ENCODE data around the gene POLR1A. TPM values are rescaled to one million over a fixed set of nuclear protein-coding genes. Genes with fewer than 3 reads are reported as not detected.

Gene POLR1A
- total and polyA plus RNA-seq, 2 donors (not counting 1 experiment from before 2014, with no cell fraction given) = 3.4 to 36.8 TPM

- Histone ChIP-seq H3K27ac (ENCODE audit: low read length in 2 of 2) (no peak overlapping the region), H3K4me2 (replicated peaks; ENCODE audit: low read depth, low read length, poor library complexity, severe bottlenecking) (no peak overlapping the region), H2AFZ (ENCODE audit: insufficient read depth, low read depth, low read length, poor library complexity, severe bottlenecking) (no peak overlapping the region), H3K9me3 (ENCODE audit: control extremely low read depth in 1 of 3, control insufficient read depth in 2 of 3, insufficient read depth in 1 of 3, low read length in 2 of 3) (no peaks in the 10 kb centered on the region), H3K27me3 (replicated peaks in 1 of 4; ENCODE audit: control extremely low read depth in 1 of 4, control insufficient read depth in 3 of 4, insufficient read depth in 4 of 4, low read length in 3 of 4) (no peaks in the 10 kb centered on the region), H3K4me3 (ENCODE audit: control extremely low read depth in 1 of 5, extremely low read depth in 1 of 5, insufficient read depth in 1 of 5, low read depth in 2 of 5, low read length in 4 of 5) (no peak overlapping the region), H3K36me3 (replicated peaks in 1 of 2; ENCODE audit: control extremely low read depth in 1 of 2, control insufficient read depth in 1 of 2, extremely low read depth in 1 of 2, insufficient read depth in 2 of 2, low read length in 1 of 2) (peaks cover 10 to 25% of the 10 kb centered on the region in 2 experiments), H3K9ac (ENCODE audit: low read length) (no peak overlapping the region), H4K20me1 (ENCODE audit: control insufficient read depth, insufficient read depth, low read length, poor library complexity, severe bottlenecking) (no peaks in the 10 kb centered on the region), H3K4me1 (ENCODE audit: control insufficient read depth in 2 of 2, insufficient read depth in 2 of 2, low read length in 2 of 2) (peaks cover 14 to 16% of the 10 kb centered on the region in 2 donors), H3K79me2 (ENCODE audit: control insufficient read depth, insufficient read depth, low read length) (peaks cover 71% of the 10 kb centered on the region)
- ChIA-PET POLR2A (no interaction called here), CTCF (no interaction called here)
- DNase-seq (no peak), ATAC-seq (ENCODE audit: low read depth) (no peak)
- TF ChIP-seq CTCF (IDR thresholded peaks at IDR 0.05) (no peak), EZH2 (IDR thresholded peaks at IDR 0.05; ENCODE audit: borderline replicate concordance, insufficient read depth, low read depth, low read length, poor library complexity, severe bottlenecking) (no peak)
- Mint-ChIP-seq H3K27ac (no peak overlapping the region), H3K4me1 (peaks cover 37% of the 10 kb centered on the region), H3K4me3 (no peak overlapping the region), H3K27me3 (no peaks in the 10 kb centered on the region), H3K9me3 (ENCODE audit: insufficient read depth) (no peaks in the 10 kb centered on the region)
- intact Hi-C loops (cut with micrococcal nuclease) = loop anchor here (10.0 kb wide), 1 partner anchor 487 kb away; the partner anchor contains the start of genes C2orf68 and USP39
Measured at GRCh38 chr2:86102157-86102556, 3.5 kb downstream of the POLR1A start.

- intact Hi-C loops (cut with micrococcal nuclease) = no loop called here
- no peak overlapping the region for H3K27ac Mint-ChIP-seq
Measured at GRCh38 chr2:86097913-86098312, 7.8 kb downstream of the POLR1A start.

More at GRCh38 chr2:86097913-86098312, 7.8 kb downstream of the POLR1A start:
- Mint-ChIP-seq H3K9me3 (ENCODE audit: insufficient read depth) (no peaks in the 10 kb centered on the region), H3K4me1 (peaks cover 3% of the 10 kb centered on the region), H3K4me3 (no peak overlapping the region), H3K27me3 (no peaks in the 10 kb centered on the region)
- Histone ChIP-seq H3K4me2 (replicated peaks; ENCODE audit: low read depth, low read length, poor library complexity, severe bottlenecking) (no peak overlapping the region), H3K9me3 (ENCODE audit: control extremely low read depth in 1 of 3, control insufficient read depth in 2 of 3, insufficient read depth in 1 of 3, low read length in 2 of 3) (no peaks in the 10 kb centered on the region), H3K27me3 (replicated peaks in 1 of 4; ENCODE audit: control extremely low read depth in 1 of 4, control insufficient read depth in 3 of 4, insufficient read depth in 4 of 4, low read length in 3 of 4) (no peaks in the 10 kb centered on the region), H2AFZ (ENCODE audit: insufficient read depth, low read depth, low read length, poor library complexity, severe bottlenecking) (no peak overlapping the region), H3K36me3 (replicated peaks in 1 of 2; ENCODE audit: control extremely low read depth in 1 of 2, control insufficient read depth in 1 of 2, extremely low read depth in 1 of 2, insufficient read depth in 2 of 2, low read length in 1 of 2) (peaks cover 10 to 55% of the 10 kb centered on the region in 2 experiments), H3K4me1 (ENCODE audit: control insufficient read depth in 2 of 2, insufficient read depth in 2 of 2, low read length in 2 of 2) (no peaks in the 10 kb centered on the region), H3K4me3 (ENCODE audit: control extremely low read depth in 1 of 5, extremely low read depth in 1 of 5, insufficient read depth in 1 of 5, low read depth in 2 of 5, low read length in 4 of 5) (no peak overlapping the region), H4K20me1 (ENCODE audit: control insufficient read depth, insufficient read depth, low read length, poor library complexity, severe bottlenecking) (no peaks in the 10 kb centered on the region), H3K9ac (ENCODE audit: low read length) (no peak overlapping the region), H3K27ac (ENCODE audit: low read length in 2 of 2) (no peak overlapping the region), H3K79me2 (ENCODE audit: control insufficient read depth, insufficient read depth, low read length) (peaks cover 46% of the 10 kb centered on the region)
- WGBS (ENCODE audit: insufficient coverage) = no CpG with 5 or more reads among the region's 1 CpG
- DNase-seq (no peak), ATAC-seq (ENCODE audit: low read depth) (no peak)
- ChIA-PET POLR2A (no interaction called here), CTCF (interaction anchor here (1.2 kb wide), 2 partner anchors 270 to 369 kb away, joined by 3 read pairs; no protein-coding TSS in a partner anchor)
- TF ChIP-seq EZH2 (IDR thresholded peaks at IDR 0.05; ENCODE audit: borderline replicate concordance, insufficient read depth, low read depth, low read length, poor library complexity, severe bottlenecking) = no peak
- TF ChIP-seq CTCF (IDR thresholded peaks at IDR 0.05) = no peak
